IPS-18c (cell line): ENCODE measurements around the gene ITPR2.

Source experiments
- H3K4me3 ChIP-seq: 2 replicates; pipeline ENCODE4 v1.7.0; 2013; ENCODE audit warnings: low read depth, mild to moderate bottlenecking, low read length, moderate library complexity; ENCODE audit not compliant: insufficient read depth
- H3K9me3 ChIP-seq: one replicate; pipeline ENCODE4 v1.6.1; 2013; ENCODE audit warnings: mild to moderate bottlenecking, low read length, moderate library complexity; ENCODE audit not compliant: control insufficient read depth, insufficient read depth

Gene ITPR2

GRCh38 chr12:26379777-26380467 is 453.1 kb downstream of the ITPR2 start:
- no peaks in the 10 kb centered on the region for H3K9me3 ChIP-seq
- no peak overlapping the region for H3K4me3 ChIP-seq

DNA sequence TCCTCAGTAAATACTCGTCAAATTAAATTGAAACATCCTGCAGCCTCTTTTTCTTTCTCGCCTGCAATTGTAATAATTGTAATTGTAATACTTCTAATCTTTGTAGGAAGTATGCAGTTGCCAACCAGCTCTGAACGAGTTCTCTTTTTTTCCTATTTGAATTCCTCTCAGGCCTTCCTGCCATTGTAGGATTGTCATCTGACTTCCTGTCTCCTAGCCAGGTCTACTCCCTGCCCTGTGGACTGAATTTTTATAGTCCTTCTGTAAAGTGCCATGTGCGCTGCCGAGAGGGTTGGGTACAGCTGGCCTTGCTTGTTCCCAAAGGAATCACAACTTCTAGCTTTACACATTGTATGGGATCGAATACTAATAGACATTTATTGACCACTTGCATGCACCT is 454.3 kb downstream of the ITPR2 start:
- no peak overlapping the region for H3K4me3 ChIP-seq
- no peaks in the 10 kb centered on the region for H3K9me3 ChIP-seq

DNA sequence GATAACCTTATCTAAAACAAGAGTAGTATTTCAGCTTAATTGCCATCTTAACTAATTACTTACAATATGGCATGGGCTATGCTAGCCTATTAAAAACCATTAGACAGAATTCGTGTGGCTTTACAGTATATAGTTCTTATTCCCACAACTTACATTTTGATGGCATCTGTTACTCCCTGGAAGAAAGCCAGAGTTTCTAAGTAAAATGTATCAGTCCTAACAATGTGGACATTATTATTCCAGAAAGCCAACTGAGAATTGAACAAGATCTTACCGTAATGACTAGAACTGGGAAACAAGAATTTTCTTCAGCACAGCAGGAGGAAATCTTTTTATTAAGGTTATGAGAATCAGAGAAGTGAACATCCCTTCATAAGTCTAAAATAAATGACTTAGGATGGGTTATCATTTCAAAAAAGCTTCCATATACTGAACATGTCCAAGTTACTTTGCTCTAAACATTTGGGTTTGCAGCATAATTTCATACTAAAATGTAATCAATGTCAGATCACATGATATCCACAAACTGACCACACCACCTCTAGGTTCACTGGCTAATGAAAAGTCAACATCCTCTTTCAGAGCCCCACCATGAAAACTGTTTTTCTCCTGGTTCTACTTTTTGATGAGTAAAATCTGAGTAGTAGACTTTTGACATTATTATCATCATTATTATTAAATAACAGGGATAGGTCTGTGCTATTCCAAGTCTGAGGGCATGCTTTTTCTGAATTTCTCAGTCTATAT is 457.9 kb downstream of the ITPR2 start:
- no peaks in the 10 kb centered on the region for H3K9me3 ChIP-seq

DNA sequence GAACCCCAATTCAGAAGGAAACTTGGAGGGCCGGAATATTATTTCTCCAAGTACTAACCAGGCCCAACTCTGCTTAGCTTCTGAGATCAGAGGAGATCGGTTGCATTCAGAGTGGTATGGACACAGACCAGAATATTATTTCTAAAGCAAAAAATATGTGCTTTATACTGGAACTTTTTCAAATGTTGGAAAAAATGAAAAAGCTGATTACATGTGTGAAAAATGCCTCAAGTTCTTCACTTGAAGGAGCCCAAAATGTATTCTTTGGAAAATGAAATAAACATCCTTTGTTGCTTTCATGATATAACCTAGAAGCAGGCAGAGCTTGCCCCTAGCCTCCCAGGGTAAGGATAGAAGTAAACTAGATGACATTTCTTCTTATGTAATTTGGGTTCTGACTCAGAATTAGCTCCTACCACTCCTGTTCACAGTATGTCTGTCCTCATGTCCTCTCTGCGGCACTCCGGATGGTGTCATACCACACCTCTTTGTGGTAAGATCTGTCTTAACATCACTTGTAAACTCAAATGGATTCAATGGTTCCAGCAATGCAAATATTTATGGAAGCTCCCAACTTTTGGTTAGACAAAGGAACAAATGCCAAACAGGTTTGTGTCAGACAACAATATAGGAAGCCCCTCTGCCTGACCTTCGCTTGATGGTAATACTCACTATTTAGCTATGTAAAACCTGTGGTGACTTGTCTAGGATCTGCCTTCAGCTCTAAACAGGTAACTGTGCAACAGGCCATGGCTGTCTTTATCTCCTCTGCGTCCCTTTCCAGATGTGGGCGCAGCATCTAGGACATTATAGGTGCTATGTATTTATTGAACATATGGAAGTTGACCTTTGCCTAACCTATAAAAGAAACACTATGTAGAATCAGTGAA is 459.1 kb downstream of the ITPR2 start:
- H3K9me3 ChIP-seq = no peaks in the 10 kb centered on the region
- H3K4me3 ChIP-seq = no peak overlapping the region

More for the DNA sequence above, 457.9 kb downstream of the ITPR2 start:
- no peak overlapping the region for H3K4me3 ChIP-seq

DNA sequence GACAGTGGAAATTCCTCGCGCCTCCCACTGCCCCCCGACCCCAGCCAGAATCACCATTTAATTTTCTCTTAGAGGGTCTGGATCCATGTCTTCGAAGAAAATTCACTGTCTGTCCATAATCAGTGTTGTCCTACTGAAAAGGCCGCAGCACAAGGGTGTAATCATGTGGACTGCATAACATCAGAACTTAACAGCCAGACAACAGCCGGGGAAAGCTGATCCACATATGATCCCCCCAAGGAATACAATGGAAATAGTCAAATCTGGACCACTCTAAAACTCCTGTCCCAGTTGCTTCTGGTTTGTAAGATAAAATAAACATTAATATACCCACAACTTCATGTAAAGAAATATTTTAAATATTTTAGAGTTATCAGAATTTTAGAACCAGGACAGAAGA is 460.1 kb downstream of the ITPR2 start:
- Histone ChIP-seq H3K9me3 (no peaks in the 10 kb centered on the region), H3K4me3 (no peak overlapping the region)

DNA sequence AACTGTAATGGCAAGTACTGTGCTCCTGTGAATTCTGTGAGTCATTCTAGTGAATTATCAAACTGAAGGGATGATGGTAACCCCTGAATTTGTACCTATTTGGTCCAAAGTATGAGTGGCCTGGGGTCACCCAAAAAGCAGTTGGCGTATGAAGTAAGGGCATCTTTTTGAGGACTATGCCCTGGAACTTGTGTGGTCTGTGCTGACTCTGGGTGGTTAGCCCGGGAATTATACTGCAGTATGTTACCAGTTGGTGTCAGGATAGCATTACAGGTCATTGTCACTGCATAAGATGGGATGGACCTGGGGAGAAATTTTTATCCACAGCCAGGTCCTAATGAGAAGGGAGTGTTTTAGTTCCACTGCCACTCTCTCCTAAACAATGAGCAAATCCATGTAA is 462.9 kb downstream of the ITPR2 start:
- Histone ChIP-seq H3K9me3 (no peaks in the 10 kb centered on the region), H3K4me3 (no peak overlapping the region)

DNA sequence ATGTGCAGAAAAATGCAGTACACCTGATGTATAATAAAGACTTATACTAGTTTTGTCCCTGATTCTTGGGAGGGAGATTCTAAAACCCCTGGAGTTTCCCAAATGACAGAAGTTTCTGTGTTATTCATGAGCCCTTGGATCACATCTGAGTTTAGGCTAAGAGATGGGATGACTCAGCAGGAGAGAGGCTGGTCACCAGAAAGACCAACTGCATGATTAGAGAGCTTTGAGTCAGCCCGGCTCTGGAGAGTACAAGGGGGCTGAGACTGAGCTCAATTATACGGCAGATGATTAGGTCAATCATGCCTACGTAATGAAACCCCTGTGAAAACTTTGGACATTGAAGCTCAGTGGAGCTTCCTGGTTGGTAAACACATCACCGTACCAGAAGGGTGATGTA is 463.4 kb downstream of the ITPR2 start:
- H3K9me3 ChIP-seq = no peaks in the 10 kb centered on the region
- no peak overlapping the region for H3K4me3 ChIP-seq

DNA sequence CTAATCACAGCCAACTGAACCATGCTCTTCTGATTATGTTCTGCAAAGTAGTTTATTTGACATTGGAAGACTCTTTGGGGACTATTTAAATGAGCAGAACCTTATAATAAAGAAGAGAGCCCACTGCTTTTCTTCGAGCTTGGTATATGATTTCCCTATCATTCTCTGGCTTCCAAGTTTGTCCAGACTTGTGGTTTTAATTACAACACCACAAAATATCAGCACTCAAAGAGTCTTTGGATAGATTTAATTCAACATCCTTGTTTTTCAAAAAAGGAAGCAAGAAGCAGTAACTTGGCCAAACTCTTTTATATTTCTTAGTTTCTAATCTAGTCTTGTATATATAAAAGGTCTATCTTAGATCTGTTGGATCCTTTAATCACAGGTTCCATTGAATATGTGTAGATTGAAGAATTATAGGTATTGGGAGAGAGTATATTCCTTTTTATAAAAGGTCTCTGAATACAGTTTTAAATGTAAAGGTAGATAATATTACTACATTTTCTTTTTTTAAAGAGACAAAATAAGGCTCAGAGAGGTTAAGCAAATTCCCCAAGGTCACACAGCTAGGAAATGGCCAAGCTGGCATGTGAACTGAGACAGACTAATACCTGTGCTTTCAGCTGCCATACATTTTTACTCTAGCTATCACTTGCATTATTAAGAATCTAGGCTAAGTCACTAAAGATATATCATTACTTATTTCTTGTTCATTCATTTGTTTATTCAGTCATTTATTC is 464.8 kb downstream of the ITPR2 start:
- H3K9me3 ChIP-seq = no peaks in the 10 kb centered on the region
- no peak overlapping the region for H3K4me3 ChIP-seq

- Histone ChIP-seq H3K9me3 (no peaks in the 10 kb centered on the region), H3K4me3 (no peak overlapping the region)
Measured at GRCh38 chr12:26361964-26362363, 471.0 kb downstream of the ITPR2 start.

DNA sequence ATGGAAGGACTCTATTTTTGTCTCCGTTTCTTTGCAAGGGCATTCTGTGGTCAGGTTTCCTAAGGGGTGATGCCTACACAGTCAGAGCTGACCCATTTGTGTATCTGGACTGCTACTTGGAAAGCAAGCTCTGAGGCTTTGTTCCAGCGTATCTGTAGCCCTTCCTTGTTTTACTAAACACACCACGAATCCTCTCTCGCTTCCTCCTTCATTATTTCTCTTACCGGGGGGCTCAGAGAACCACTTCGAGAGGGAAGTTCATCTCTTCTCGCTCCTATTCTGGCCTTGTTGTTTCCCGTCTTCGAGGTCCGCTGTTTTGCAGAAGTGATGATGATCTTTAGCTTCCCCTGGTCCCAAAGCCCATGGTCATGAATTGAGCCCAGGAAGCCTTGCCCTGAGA is 472.9 kb downstream of the ITPR2 start:
- H3K4me3 ChIP-seq = no peak overlapping the region
- no peaks in the 10 kb centered on the region for H3K9me3 ChIP-seq

DNA sequence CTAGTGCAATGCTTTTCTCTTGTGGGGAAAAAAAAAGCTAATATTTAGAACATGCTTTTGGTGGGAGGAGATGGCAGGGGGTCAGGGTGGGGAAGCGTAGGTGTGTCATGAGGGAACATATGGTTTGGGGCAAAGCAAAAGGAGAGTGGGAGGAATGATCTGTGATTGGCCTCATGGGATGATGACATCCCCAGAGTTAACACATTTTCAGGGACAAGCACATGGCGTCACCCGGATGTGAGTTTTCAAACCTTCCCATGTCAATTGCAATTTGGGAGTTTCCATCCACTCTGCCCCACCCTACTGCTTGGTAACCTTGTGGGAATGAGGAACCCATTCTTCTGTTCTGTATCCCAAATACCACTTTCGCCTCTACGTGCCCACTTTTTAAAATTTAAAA is 473.4 kb downstream of the ITPR2 start:
- Histone ChIP-seq H3K4me3 (no peak overlapping the region), H3K9me3 (no peaks in the 10 kb centered on the region)

DNA sequence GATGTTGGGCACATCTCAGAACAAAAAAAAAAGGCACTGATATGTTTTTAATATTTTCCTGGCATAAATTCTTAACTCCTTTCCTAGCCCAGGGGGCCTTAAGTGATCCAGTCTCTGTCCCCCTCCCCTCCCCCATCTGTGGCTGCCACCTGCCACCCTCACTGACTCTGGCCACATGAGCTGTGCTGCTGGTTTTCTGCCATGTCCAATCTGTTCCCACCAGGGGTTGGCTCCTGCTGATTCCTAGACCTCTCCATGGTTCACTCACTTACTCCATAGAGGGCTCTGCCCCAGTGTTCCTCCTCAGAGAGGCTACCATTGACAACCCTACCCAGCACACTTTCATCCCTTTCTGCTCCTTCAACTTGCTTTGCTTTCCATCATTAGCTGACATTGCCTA is 474.3 kb downstream of the ITPR2 start:
- no peak overlapping the region for H3K4me3 ChIP-seq
- no peaks in the 10 kb centered on the region for H3K9me3 ChIP-seq

DNA sequence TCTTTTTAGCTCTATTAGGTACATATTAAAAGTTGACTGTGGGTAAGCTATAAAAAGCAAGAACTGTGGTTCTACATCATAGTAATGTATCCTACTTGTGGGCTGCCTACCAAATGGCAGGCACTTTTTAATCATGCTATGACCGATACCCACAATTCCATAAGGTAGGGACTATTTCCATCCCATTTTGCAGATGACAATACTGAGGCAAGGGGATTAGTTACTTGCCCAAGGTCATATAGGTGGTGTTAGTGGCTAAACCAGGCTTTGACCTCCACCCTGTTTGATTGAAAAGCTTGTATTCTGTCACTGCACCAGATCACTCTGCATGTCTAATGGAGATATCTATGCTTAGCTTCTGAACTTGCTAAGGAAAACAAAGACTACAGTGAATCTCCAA is 485.7 kb downstream of the ITPR2 start:
- Histone ChIP-seq H3K4me3 (no peak overlapping the region), H3K9me3 (no peaks in the 10 kb centered on the region)

- H3K9me3 ChIP-seq = no peaks in the 10 kb centered on the region
- no peak overlapping the region for H3K4me3 ChIP-seq
Measured at GRCh38 chr12:26346736-26347135, 486.3 kb downstream of the ITPR2 start.

DNA sequence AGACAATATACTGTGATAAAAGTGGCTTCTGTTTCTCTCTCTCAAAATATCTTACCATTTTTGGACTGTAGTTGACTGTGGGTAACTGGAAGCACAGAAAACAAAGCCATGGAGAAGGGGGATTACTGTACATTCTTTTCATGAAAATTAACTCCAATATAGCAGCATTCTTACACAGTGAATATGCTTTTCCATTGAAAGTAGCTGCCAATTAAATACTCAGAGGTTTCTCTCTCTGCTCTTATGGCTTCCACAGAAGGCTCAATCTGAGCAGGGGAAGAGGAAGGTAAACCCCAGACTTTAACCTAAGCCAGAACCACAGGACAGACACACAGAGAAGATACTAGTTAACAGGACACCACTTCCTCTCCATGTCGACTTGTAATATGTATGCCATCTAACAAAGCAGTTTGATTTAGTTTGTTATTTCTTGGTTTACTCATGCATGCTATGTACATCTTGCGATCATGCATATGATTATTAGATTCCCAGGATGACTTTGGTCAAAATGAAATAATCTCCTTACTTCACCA is 487.5 kb downstream of the ITPR2 start:
- Histone ChIP-seq H3K4me3 (no peak overlapping the region), H3K9me3 (no peaks in the 10 kb centered on the region)

GRCh38 chr12:26341491-26341890 is 491.5 kb downstream of the ITPR2 start:
- Histone ChIP-seq H3K9me3 (no peaks in the 10 kb centered on the region), H3K4me3 (no peak overlapping the region)

DNA sequence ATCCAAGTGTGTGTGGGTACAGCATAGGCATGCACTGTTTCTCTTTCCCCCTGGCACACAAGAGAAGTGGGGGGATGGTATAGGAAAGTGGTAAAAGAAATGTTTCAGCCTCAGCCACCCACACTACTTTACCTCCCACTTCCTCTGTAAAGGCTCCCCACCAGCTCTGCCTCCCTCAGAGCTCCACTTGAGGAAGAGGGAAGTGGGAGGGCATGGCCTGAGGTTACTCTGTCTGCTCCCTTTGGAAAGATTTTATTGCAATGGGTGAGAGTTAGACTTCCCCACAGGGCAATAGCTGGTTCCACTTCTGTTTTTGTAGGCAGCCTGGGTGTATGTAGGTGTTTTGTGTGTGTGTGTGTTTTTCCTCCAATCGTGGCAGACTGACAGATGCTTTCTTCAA is 492.3 kb downstream of the ITPR2 start:
- no peaks in the 10 kb centered on the region for H3K9me3 ChIP-seq
- no peak overlapping the region for H3K4me3 ChIP-seq
